RWPE2 (cell line): ENCODE data around the gene SNTB2.
"Not testable (repeated sequence)": the region's sequence is repeated elsewhere in the genome, so short reads cannot be mapped to it uniquely, and the experiment has no call there.

Source experiments
- ATAC-seq: fragments of 200-7000 bp; cut with Tn5 transposase; 3 replicates; pipeline ENCODE4 v1.9.1; 2021; ENCODE audit warnings: low read depth
- DNase-seq: peaks from one replicate; pipeline ENCODE4 v3.0.0-alpha.2; 2020; ENCODE audit warnings: low spot score
- H3K27ac ChIP-seq: fragments of 450-650 bp; 2 replicates; pipeline ENCODE4 v1.5.1; 2017; ENCODE audit warnings: mild to moderate bottlenecking; ENCODE audit not compliant: poor library complexity, severe bottlenecking
- H3K27me3 ChIP-seq: fragments of 250-450 bp; sonication (Bioruptor Pico); 2 replicates; pipeline ENCODE4 v1.5.1; 2021; ENCODE audit warnings: mild to moderate bottlenecking, moderate library complexity; ENCODE audit not compliant: insufficient read depth, poor library complexity, severe bottlenecking
- H3K36me3 ChIP-seq: fragments of 250-450 bp; sonication (Bioruptor Pico); 2 replicates; pipeline ENCODE4 v1.5.1; 2020; ENCODE audit warnings: low read depth, mild to moderate bottlenecking, moderate library complexity
- H3K4me1 ChIP-seq: fragments of 250-450 bp; sonication (Bioruptor Pico); 2 replicates; pipeline ENCODE4 v1.5.1; 2021; ENCODE audit warnings: mild to moderate bottlenecking, moderate library complexity; ENCODE audit not compliant: insufficient read depth, poor library complexity, severe bottlenecking
- H3K4me3 ChIP-seq: fragments of 250-450 bp; sonication (Bioruptor Pico); 2 replicates; pipeline ENCODE4 v1.5.1; 2021; ENCODE audit warnings: mild to moderate bottlenecking, moderate library complexity; ENCODE audit not compliant: severe bottlenecking
- H3K9me3 ChIP-seq: fragments of 250-450 bp; sonication (Bioruptor Pico); 2 replicates; pipeline ENCODE4 v1.5.1; 2021; ENCODE audit warnings: mild to moderate bottlenecking, moderate library complexity; ENCODE audit not compliant: severe bottlenecking
- TF ChIP-seq, protein P1 (sequence below): fragments of 450-650 bp; IDR thresholded peaks from one replicate; pipeline ENCODE4 v1.5.1; 2017; ENCODE audit warnings: mild to moderate bottlenecking, moderate library complexity; ENCODE audit not compliant: poor library complexity, severe bottlenecking

SNTB2 gene

DNA sequence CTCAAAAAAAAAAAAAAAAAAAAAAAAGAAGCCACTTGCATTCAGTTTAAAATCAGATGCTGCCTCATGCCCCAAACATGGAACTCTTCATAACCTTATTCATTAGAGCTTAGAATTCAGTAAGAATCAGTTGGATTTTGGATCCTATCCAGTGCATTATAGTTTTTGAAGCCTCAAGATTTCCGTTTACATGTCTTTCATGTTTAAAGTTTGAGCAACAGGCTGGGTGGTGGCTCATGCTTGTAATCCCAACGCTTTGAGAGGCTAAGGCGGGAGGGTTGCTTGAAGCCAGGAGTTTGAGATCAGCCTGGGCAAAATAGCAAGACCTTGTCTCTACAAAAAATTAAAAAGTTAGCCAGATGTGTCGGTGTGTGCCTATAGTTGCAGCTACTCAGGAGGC lies 55.0 kb downstream of the SNTB2 start:
- no peaks in the 10 kb centered on the region for H3K27me3 ChIP-seq
- DNase-seq (no peak), ATAC-seq (no peak)
- no peak overlapping the region for H3K27ac ChIP-seq
- no peak overlapping the region for H3K4me3 ChIP-seq
- TF ChIP-seq, protein P1, sequence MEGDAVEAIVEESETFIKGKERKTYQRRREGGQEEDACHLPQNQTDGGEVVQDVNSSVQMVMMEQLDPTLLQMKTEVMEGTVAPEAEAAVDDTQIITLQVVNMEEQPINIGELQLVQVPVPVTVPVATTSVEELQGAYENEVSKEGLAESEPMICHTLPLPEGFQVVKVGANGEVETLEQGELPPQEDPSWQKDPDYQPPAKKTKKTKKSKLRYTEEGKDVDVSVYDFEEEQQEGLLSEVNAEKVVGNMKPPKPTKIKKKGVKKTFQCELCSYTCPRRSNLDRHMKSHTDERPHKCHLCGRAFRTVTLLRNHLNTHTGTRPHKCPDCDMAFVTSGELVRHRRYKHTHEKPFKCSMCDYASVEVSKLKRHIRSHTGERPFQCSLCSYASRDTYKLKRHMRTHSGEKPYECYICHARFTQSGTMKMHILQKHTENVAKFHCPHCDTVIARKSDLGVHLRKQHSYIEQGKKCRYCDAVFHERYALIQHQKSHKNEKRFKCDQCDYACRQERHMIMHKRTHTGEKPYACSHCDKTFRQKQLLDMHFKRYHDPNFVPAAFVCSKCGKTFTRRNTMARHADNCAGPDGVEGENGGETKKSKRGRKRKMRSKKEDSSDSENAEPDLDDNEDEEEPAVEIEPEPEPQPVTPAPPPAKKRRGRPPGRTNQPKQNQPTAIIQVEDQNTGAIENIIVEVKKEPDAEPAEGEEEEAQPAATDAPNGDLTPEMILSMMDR, result no peak
- H3K4me1 ChIP-seq, result no peaks in the 10 kb centered on the region
- peaks cover 13% of the 10 kb centered on the region for H3K36me3 ChIP-seq
- H3K9me3 ChIP-seq, result no peaks in the 10 kb centered on the region

DNA sequence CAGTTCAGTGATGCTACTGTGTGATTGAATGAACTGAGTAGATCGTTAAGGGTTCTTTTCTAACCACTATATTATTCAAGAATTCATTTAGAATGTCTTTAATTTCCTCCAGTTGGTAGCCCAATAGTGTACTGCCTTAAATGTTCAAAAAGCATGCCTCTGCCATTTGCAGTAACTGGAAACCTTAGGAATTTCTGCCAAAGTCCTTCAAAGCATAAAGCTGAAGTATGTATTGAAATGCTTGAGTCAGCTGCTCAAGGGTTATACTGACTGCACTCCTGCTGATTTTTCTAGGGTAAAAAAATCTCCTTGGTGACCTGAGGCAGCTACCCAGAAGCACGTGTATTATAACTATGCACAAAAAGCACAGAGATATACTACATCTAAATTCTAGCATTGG lies 56.5 kb downstream of the SNTB2 start:
- no peak for DNase-seq

DNA sequence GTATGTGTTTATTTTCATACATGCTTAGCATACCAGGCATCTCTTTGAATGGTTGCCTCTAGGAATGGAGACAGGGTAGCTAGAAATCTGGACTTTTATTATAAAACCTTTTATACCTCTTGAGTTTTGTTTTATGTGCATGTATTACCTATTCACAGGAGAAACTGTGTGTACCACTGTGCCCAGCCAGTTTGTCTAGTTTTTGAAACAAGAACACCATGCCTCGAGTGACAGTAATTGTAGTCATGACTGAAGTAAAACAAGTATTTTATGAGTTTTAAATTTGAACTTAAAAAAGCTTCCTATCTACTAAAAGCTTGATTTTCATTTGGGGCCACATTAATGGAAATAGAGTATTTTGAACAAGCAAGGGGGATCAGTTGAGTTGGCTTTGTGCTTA lies 57.4 kb downstream of the SNTB2 start:
- H3K36me3 ChIP-seq, result peaks cover 24% of the 10 kb centered on the region
- no peaks in the 10 kb centered on the region for H3K27me3 ChIP-seq
- ATAC-seq (no peak), DNase-seq (no peak)
- TF ChIP-seq, protein P1, result no peak
- no peak overlapping the region for H3K4me3 ChIP-seq
- H3K4me1 ChIP-seq, result no peaks in the 10 kb centered on the region
- H3K9me3 ChIP-seq, result no peaks in the 10 kb centered on the region
- H3K27ac ChIP-seq, result no peak overlapping the region

More for the DNA sequence above, 56.5 kb downstream of the SNTB2 start:
- no peak overlapping the region for H3K27ac ChIP-seq
- no peaks in the 10 kb centered on the region for H3K4me1 ChIP-seq
- no peaks in the 10 kb centered on the region for H3K27me3 ChIP-seq
- peaks cover 24% of the 10 kb centered on the region for H3K36me3 ChIP-seq
- TF ChIP-seq, protein P1, result no peak
- H3K4me3 ChIP-seq, result no peak overlapping the region
- no peak for ATAC-seq
- no peaks in the 10 kb centered on the region for H3K9me3 ChIP-seq

DNA sequence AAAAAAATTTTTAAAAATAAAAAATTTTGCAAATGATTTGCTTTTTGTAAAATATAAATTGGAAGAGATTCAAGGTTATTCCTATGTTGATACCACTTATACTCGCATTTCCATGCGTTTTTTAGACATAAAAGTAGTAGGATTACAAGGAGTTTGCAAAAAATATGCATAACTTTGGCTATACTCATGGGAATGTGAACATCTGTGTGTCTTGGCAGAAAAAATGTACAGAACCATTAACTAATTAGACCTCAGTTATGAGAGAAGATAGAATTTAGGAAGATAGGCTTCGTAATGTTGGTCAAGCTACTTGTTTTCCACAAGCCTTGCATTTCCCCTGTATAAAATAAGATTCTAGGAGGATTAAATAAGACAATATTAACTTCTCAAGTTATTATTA lies 63.1 kb downstream of the SNTB2 start:
- H3K4me3 ChIP-seq, result no peak overlapping the region
- DNase-seq (no peak), ATAC-seq (no peak)
- H3K36me3 ChIP-seq, result peaks cover 23% of the 10 kb centered on the region
- no peaks in the 10 kb centered on the region for H3K27me3 ChIP-seq
- TF ChIP-seq, protein P1, result no peak
- H3K4me1 ChIP-seq, result no peaks in the 10 kb centered on the region
- no peaks in the 10 kb centered on the region for H3K9me3 ChIP-seq
- H3K27ac ChIP-seq, result no peak overlapping the region

DNA sequence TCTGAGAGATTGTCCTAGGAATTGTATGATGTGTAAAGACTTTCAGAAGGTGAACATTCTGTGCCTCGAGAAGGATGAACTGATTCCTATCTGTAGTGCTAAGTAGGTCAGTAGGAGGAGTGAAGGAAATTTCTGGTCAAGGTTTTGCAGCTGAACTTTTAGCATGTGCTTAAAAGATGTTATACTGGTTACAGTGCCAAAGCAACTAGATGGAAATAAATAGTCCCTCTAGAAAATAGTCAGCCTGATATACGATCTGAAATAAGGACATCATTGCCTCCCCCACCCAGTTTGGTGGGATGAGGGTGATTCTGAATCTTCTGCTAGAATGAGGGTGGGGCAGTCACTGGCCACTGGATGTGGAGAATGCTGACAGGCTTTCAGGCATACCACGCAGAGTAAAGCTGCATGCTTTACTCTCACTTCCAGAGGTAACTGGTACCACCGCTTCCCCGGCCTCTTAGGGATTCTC lies 66.9 kb downstream of the SNTB2 start:
- Histone ChIP-seq H3K36me3 (peaks cover 3% of the 10 kb centered on the region; the same call in 1 of the 2 replicates), H3K27ac (no peak overlapping the region), H3K27me3 (no peaks in the 10 kb centered on the region), H3K4me1 (peaks cover 5% of the 10 kb centered on the region), H3K9me3 (no peaks in the 10 kb centered on the region), H3K4me3 (no peak overlapping the region)
- ATAC-seq (no peak), DNase-seq (no peak)
- TF ChIP-seq, protein P1, result no peak

DNA sequence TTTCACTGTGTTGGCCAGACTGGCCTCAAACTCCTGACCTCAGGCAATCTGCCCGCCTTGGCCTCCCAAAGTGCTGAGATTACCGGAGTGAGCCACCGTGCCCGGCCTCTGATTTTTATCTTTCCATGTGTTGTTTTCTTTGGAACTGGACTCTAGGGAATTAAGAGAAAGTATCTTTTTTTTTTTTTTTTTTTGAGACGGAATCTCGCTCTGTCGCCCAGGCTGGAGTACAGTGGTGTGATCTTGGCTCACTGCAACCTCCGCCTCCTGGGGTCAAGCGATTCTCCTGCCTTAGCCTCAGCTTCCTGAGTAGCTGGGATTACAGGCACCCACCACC lies 72.4 kb downstream of the SNTB2 start:
- not testable (repeated sequence) for H3K27me3 ChIP-seq, H3K4me3 ChIP-seq, H3K27ac ChIP-seq, ATAC-seq, H3K9me3 ChIP-seq, DNase-seq, H3K4me1 ChIP-seq
- peaks cover 13% of the 10 kb centered on the region for H3K36me3 ChIP-seq
